NCI-H146 (cell line): ENCODE data around the gene PFKP.

Source experiments
- DNase-seq: peaks from one replicate; lab custom pipeline; 2025; lab: John Stamatoyannopoulos, UW

Gene PFKP

DNA sequence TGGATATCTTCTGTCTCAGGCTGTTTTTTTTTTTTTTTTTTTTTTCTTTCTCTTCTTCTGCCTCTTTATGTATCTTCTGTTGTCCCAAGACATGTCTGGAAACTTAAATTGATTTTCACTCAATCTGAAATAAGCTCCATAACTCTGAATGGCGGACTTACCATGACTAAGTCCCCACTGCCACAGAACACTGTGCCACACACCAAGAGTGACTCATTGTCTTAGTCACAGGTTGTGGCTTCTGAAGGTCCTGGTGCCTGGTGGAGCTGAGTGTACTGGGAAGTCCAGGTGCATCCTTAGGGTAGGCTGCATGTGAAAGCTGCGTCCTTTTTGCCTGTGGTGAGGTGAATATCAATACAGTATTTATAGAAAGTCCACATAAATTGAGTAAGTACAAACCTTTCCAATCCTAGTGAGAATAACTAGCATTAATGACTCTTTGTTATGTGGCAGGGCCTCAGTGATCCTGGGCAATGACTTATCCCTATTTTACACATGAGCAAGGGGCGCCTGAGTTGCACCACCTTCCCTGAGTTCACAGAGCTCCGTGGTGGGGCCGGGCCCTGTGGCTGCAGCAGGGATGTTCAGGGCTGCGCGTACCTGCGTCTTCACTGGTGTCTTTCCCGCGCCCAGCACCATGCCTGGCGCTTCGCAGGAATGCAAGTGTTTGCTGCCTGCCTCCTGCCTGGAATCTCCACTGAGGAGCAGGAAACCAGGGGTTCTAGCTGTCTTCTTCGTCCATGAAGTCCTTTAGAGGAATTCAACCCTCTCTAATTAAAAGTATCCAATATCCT is 4.3 kb downstream of the PFKP start:
- DNase-seq = no peak

- no peak for DNase-seq
Observed at GRCh38 chr10:3072641-3073360, 5.5 kb downstream of the PFKP start.

GRCh38 chr10:3074145-3074665 is 6.9 kb downstream of the PFKP start:
- DNase-seq = no peak

GRCh38 chr10:3074985-3075600 is 7.7 kb downstream of the PFKP start:
- no peak for DNase-seq

DNA sequence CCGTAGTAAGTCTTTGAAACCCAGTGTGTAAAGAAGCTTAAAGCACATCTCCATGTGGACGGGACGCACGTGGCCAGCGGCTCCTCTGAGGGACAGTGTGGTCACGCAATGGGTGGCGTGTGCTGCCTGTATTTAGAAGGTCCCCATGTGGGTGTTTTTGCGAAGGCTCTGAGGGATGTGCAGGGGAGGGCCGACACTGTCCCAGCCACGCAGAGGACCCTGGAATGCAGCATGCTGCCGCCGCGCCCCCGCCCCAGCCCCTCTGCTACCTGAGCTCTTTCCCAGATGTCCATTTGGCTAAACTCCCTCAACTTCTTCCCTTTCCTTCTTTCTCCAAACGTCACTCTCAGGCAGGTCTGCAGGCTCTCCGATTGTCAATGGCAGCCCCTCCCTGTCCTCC is 8.8 kb downstream of the PFKP start:
- DNase-seq = no peak

DNA sequence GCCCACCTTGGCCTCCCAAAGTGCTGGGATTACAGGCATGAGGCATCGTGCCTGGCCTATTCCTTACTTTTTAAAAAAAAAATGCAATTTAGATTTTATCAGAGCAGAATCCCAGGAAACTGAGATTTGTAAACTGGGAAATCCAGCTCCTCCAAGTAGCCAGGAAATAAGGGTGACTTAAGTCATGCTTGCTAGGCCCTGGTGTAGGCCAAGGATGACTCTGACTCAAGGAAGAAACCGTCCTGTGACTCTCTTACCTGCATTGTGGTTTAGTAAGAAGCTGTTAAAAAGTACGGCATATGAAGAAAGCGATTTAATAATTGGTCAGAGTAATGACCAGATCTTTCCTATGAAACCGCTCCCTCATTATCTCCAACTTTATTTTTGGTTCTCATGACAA is 10.2 kb downstream of the PFKP start:
- no peak for DNase-seq

GRCh38 chr10:3077940-3078630 is 10.7 kb downstream of the PFKP start:
- DNase-seq = peak; percentile 91

DNA sequence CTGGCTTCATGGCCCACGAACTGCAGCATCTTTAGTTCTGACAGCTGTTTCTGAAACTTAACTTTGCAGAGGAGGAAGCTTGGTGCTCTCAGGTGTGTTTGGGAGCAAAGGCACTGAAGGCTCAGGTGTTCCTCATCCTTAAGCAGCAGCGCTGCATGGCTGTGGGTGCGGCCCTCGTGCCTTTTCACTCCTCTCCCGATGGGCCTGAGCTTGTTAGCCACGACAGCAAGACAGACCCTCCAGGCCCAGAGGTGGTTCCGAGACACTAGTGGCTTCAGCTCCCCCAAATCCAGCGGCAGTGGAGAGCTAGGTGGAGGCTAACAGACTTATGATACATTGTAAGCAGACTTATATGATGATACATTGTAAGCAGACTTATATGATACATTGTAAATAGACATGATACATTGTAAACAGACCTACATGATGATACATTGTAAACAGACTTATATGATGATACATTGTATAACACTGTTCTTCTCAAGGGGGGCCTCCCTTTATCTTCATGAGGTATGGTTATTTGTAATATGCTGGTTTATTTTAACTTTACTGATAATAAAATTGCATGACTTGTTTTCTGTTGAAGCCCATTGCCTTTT is 14.1 kb downstream of the PFKP start:
- DNase-seq = no peak

GRCh38 chr10:3082290-3082689 is 14.9 kb downstream of the PFKP start:
- no peak for DNase-seq

DNA sequence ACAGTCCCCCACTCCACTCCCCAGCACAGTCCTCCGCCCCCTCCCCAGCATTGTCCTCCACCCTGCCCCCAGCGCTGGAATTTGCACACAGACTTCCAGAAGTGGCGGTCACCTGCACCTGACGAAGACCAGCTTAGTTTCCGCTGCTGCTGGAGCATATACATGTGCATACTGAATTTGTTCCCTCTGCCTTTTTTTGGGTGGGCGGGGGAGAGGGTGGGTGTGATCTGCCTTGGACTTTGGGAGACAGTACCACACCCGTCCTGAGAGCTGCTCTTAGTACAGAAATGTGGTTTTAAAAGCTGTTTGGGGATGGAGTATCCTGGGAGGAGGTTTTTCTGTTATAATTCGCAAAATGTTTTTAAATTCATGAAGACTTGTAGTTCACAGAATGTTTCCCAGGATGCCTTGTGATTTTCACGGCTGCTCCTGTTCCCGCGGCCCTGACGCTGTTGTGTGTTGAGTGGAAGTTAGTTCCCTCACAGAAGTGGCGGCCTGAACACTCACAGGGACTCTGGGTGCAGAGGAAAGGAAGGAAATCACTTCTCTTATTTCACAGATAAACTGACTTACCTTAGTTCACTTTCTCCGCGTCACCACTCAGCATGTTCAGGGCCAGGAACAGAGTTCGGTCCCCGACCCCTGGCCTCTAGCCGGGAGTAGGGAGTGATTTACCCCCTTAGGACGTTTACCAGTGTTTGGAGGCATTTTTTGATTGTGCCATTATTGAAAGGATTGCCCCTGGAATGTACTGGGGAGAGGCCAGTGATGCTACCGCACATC is 18.6 kb downstream of the PFKP start:
- no peak for DNase-seq

DNA sequence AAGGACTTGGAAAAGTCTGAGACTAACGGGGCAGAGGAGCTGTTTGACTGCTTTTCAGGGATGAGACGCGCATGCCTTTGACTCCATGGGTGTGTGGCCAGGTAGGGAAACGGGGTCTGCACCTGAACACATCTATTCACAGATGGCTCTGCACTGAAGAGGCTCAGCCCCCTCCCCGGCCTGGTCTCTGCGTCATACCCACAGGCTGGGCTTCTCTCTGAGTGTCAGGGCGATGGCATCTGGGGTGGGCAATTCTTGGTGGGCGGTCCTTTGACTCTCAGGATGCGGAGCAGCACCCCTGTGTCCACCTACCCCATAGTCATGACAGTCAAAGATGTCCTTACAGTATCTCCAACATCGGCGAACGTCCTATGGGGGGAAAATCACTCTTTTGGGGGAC is 23.0 kb downstream of the PFKP start:
- no peak for DNase-seq

DNA sequence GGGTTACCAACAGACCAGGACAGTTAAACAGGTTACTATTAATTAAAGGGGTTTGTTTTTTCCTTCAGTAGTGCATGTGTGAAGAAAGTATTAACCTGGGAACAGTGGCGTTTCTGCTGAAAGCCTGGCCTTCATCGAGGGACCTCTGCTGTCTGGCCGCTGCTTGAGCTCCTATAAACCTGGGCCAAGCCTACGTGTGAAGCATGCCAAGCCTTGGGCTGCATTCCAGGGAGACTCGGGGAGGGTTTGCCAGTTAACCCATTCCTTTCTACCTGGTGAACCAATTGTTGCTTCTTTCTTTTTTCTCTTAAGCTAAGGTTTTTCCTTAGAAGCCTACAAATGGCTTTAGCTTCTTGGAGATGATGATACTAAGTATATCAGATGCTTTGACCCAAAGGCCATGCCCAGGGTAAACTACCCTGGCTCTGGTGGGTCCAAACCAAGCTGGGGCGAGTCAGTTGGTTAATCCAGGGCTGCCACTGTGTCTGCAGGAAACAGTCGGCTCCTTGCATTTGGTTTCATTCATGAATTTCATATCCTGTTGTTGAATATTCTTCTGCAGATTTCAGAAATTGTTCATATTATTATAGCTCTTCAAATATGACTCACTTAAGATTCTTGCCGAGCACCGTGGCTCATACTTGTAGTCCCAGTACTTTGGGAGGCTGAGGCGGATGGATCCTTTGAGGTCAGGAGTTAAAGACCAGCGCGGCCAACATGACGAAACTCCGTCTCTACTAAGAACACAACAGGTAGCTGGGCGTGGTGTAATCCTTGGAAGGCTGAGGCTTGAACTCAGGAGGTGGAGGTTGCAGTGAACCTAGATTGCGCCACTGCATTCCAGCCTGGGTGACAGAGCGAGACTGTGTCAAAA is 23.8 kb downstream of the PFKP start:
- DNase-seq = no peak

GRCh38 chr10:3091921-3092320 is 24.6 kb downstream of the PFKP start:
- no peak for DNase-seq

GRCh38 chr10:3093996-3094395 is 26.6 kb downstream of the PFKP start:
- no peak for DNase-seq

- no peak for DNase-seq
Observed at GRCh38 chr10:3094609-3095036, 27.3 kb downstream of the PFKP start.

DNA sequence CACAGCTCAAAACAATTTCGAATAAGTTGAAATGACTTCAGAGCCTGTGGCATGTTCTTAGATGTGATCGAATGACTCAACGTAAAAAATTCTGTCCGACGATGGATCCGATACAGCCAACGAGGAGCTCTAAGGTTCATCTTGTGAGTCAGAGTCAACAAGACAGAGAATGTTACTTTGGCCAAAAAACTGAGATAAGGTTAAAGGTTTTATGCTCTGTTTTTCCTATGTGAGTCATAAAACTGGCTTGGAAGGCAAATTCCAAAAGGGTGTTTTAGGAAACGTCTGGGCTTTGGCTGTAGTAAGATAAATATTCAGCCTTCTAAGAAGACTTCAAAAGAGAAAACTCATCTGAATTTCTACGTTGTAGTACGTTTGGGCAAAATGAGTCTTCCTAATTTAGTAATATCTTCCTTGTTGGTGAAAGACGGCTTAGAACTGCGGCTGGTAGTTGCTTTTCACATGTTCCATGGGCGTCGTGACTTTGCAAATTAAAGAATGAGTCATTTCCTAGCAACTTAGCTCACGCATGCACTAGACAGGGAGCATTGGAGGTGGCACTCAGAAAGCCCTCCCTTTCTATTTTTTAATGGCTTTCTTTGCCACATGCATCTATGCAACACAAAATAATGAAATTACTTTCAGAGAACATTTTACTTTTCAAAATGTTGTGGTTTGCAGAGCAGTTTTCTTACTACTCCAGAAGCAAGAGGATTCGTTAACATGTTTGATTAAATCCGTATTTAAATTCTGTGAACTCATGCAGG is 28.2 kb downstream of the PFKP start:
- DNase-seq = no peak

DNA sequence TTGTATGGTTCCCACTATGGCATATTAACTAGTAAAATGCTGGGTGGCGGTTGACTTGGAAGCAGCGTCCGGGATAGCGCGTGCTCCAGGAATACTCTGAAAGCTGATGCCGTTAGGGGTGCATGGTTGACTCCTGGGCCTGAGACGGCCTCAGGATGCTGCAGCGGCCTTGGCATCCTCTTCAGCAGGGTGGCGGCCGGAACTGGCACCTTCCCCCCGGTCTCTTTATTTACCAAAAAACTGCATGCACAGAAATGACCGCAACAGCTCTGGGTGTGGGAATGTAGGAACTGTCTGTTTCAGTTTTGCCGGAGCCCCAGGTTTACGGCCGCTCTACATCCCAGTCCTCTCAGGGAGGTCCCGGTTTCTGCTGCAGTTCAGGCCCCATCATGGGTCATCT is 28.8 kb downstream of the PFKP start:
- DNase-seq = no peak

GRCh38 chr10:3097160-3097559 is 29.8 kb downstream of the PFKP start:
- no peak for DNase-seq

GRCh38 chr10:3098689-3099088 is 31.3 kb downstream of the PFKP start:
- no peak for DNase-seq
